GM06990 (cell line): Measurements from ENCODE around the gene SYNGAP1.

Experiments used
- DNase-seq: peaks from one replicate; pipeline ENCODE4 v3.0.0-alpha.2; 2011; ENCODE audit not compliant: insufficient read length; ENCODE audit errors: extremely low read depth
- H3K27me3 ChIP-seq: replicated peaks from 2 replicates; pipeline ENCODE4 v1.6.0; 2011; ENCODE audit warnings: low read length; ENCODE audit not compliant: control insufficient read depth, insufficient read depth
- H3K36me3 ChIP-seq: 2 replicates; pipeline ENCODE4 v1.5.1; 2011; ENCODE audit warnings: low read length; ENCODE audit not compliant: control insufficient read depth, insufficient read depth
- H3K4me3 ChIP-seq: replicated peaks from 2 replicates; pipeline ENCODE4 v1.5.1; 2011; ENCODE audit warnings: low read depth, mild to moderate bottlenecking, control low read depth, low read length
- CTCF ChIP-seq: IDR thresholded peaks from 2 replicates; pipeline ENCODE4 v1.5.1; 2011; ENCODE audit warnings: low read length, control low read depth, mild to moderate bottlenecking, inconsistent platforms; ENCODE audit not compliant: insufficient read depth, poor library complexity, severe bottlenecking

SYNGAP1 gene

GRCh38 chr6:33428966-33429749 is 9.3 kb downstream of the SYNGAP1 start:
- DNase-seq, result no peak
- Histone ChIP-seq H3K4me3 (no peak overlapping the region), H3K27me3 (no peaks in the 10 kb centered on the region), H3K36me3 (peaks cover 1% of the 10 kb centered on the region; the same call in 1 of the 2 replicates)
- TF ChIP-seq CTCF, result no peak

- Histone ChIP-seq H3K36me3 (peaks cover 1% of the 10 kb centered on the region; the same call in 1 of the 2 replicates), H3K27me3 (no peaks in the 10 kb centered on the region), H3K4me3 (no peak overlapping the region)
- TF ChIP-seq CTCF, result no peak
- DNase-seq, result no peak
These were observed 9.8 kb downstream of the SYNGAP1 start for GRCh38 chr6:33429750-33430052.

GRCh38 chr6:33430334-33430733 is 10.5 kb downstream of the SYNGAP1 start:
- no peaks in the 10 kb centered on the region for H3K27me3 ChIP-seq
- H3K4me3 ChIP-seq, result no peak overlapping the region; the same call in 1 of the 2 replicates
- no peak for TF ChIP-seq CTCF
- DNase-seq, result no peak
- peaks cover 1% of the 10 kb centered on the region; the same call in 1 of the 2 replicates for H3K36me3 ChIP-seq

GRCh38 chr6:33430991-33431879 is 11.4 kb downstream of the SYNGAP1 start:
- no peaks in the 10 kb centered on the region for H3K27me3 ChIP-seq
- no peak for TF ChIP-seq CTCF
- DNase-seq, result peak; percentile 82
- peaks cover 4% of the 10 kb centered on the region; the same call in 1 of the 2 replicates for H3K36me3 ChIP-seq
- peak overlapping the region; percentile 51 for H3K4me3 ChIP-seq

- Histone ChIP-seq H3K27me3 (no peaks in the 10 kb centered on the region), H3K36me3 (peaks cover 4% of the 10 kb centered on the region; the same call in 1 of the 2 replicates), H3K4me3 (peak overlapping the region; percentile 42)
- TF ChIP-seq CTCF, result no peak
- DNase-seq, result no peak
These were observed 12.1 kb downstream of the SYNGAP1 start for GRCh38 chr6:33431880-33432541.
